ENCODE measurements around the gene MITF. TPM values are rescaled to one million over a fixed set of nuclear protein-coding genes. Genes with fewer than 3 reads are reported as not detected.

The MITF gene
- total RNA-seq, 6 experiments from 2014 or later, result 1.9 to 4.1 (median 3.8) TPM

DNA sequence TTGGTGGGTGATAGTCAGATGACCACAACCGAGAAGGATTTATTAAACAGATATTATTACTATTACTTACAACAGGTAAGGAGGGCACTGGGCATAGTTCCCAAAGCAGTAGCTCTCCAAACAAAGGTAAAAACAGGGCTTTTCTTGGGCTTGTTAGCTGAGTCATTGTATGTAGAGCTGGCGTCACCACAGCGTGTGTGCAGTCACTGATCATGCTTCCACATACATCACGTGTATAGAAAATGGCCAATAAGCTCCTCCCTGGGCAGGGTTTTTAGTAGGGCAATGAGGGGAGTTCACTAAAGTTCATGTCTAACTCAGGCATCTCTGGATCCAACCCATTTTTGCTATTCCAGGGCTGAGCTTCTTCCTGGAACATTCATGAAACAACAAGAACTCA, 254.5 kb downstream of the MITF start:
- DNase-seq, result no peak
- WGBS (ENCODE audit: insufficient coverage, low coverage, low lambda C conversion rate, missing lambda C conversion rate), result 76% methylated on average over 4 of the region's 4 CpGs
- intact Hi-C loops (cut with DNase I), result no loop called here
- Histone ChIP-seq H3K27ac (no peak overlapping the region), H3K36me3 (no peaks in the 10 kb centered on the region), H3K27me3 (no peaks in the 10 kb centered on the region), H3K4me1 (no peaks in the 10 kb centered on the region), H3K4me3 (no peak overlapping the region), H3K9me3 (no peaks in the 10 kb centered on the region)
- no peak for TF ChIP-seq POLR2A (IDR thresholded peaks at IDR 0.05)
- TF ChIP-seq CTCF (IDR thresholded peaks at IDR 0.05), result no peak
- ATAC-seq, result peak in 1 of 4 donors; percentile 20

DNA sequence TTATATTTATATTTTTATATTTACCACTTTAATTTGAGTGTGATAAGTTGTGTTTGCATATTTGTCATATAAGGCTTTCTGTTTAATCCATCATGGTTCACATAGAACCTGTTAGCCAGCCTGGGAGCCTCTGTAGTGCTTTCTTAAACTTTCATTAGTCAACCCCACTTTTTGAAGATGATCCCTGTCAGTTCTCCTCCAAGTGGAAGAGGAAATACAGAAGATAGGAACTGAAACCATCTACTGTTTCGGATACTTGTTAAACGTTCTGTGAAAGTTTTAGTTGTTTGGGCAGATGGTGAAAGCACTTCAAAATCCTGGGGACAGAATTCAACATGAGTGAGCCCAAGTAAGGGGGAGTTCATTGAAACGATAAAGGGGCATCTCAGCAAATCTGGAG, 255.7 kb downstream of the MITF start:
- Histone ChIP-seq H3K27ac (no peak overlapping the region), H3K4me1 (no peaks in the 10 kb centered on the region), H3K36me3 (no peaks in the 10 kb centered on the region), H3K27me3 (no peaks in the 10 kb centered on the region), H3K9me3 (no peaks in the 10 kb centered on the region), H3K4me3 (no peak overlapping the region)
- no peak for DNase-seq
- no peak for TF ChIP-seq POLR2A (IDR thresholded peaks at IDR 0.05)
- TF ChIP-seq CTCF (IDR thresholded peaks at IDR 0.05), result no peak
- peak in 2 of 4 donors; percentile 36 to 51 for ATAC-seq
- 23% methylated on average over 3 of the region's 3 CpGs for WGBS (ENCODE audit: insufficient coverage, low coverage, low lambda C conversion rate, missing lambda C conversion rate)
- intact Hi-C loops (cut with DNase I), result no loop called here

DNA sequence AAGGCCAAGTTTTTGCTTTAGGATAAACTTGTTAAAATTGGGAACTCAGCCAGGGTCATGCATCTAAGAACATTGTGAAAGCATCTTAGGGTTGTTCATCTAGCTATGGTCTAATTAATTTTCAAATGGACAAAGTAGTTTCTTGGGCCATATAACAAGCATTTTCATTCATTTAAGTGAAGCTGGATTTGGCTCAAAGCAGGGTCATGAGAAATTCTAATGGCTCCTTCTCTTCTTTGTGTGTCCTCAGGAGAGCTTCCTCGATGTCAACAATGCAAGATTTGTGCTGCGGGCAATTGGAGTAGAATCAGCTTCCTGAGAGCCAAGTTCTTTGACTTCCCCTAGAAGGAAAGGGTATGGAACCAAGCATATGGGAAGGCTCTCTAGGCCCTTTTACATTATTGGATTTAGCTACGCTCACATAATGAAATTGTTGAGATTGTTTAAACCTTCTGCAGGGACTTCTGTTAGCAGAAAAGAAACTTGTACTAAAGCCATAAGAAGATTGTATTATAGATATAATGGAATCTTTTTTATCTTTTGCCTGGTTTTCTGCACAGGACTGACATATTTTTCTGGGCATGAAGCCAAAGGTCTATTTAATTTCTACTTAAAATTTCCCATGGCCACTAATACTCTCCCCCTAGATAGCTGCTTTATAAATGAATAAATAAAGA, 258.5 kb downstream of the MITF start:
- no peaks in the 10 kb centered on the region for H3K36me3 ChIP-seq
- H3K4me3 ChIP-seq, result no peak overlapping the region
- intact Hi-C loops (cut with DNase I), result no loop called here
- WGBS (ENCODE audit: insufficient coverage, low coverage, low lambda C conversion rate, missing lambda C conversion rate), result 52% methylated on average over 3 of the region's 3 CpGs
- H3K9me3 ChIP-seq, result no peaks in the 10 kb centered on the region
- H3K27ac ChIP-seq, result no peak overlapping the region
- no peak for ATAC-seq
- H3K27me3 ChIP-seq, result no peaks in the 10 kb centered on the region
- no peak for TF ChIP-seq CTCF (IDR thresholded peaks at IDR 0.05)
- TF ChIP-seq POLR2A (IDR thresholded peaks at IDR 0.05), result no peak
- no peaks in the 10 kb centered on the region for H3K4me1 ChIP-seq
- DNase-seq, result no peak

GRCh38 chr3:69998759-69999139, 259.5 kb downstream of the MITF start:
- no peak overlapping the region for H3K27ac ChIP-seq
- DNase-seq (no peak), ATAC-seq (no peak)
- TF ChIP-seq POLR2A (IDR thresholded peaks at IDR 0.05), result no peak
- no peak for TF ChIP-seq CTCF (IDR thresholded peaks at IDR 0.05)
- no peaks in the 10 kb centered on the region for H3K36me3 ChIP-seq
- H3K9me3 ChIP-seq, result no peaks in the 10 kb centered on the region
- intact Hi-C loops (cut with DNase I), result no loop called here
- no peaks in the 10 kb centered on the region for H3K27me3 ChIP-seq
- no peak overlapping the region for H3K4me3 ChIP-seq
- no peaks in the 10 kb centered on the region for H3K4me1 ChIP-seq
- WGBS (ENCODE audit: insufficient coverage, low coverage, low lambda C conversion rate, missing lambda C conversion rate), result 37% methylated on average over 3 of the region's 3 CpGs

All from right lobe of liver (tissue), 6 donors.